Measurements from ENCODE around the gene REG1B.
"Not testable (repeated sequence)": the region's sequence is repeated elsewhere in the genome, so short reads cannot be mapped to it uniquely, and the experiment has no call there.

The REG1B gene

GRCh38 chr2:79083597-79084251 is 4.1 kb downstream of the REG1B start:
- no peak for DNase-seq

- DNase-seq, result no peak
Observed at GRCh38 chr2:79082987-79083386, 4.8 kb downstream of the REG1B start.

DNA sequence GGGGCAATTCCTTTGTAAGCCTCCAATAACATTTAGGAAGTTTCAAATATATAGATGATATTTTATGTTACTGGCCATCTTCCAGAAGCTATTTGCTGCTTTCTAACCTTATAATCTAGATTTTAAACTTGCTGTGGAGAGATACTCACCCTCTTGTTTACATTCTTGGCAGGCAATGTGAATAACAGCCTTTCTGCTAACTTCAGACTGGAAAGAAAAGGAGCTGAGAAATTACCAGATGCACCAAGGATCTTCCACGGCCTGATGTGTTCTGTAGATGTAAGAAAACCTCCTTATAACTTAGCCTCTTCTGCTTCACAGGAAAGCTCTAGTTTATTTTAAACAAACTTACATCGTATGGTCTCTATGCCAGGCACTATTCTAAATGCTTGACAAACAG is 16.7 kb downstream of the REG1B start:
- no peak for DNase-seq

- DNase-seq, result no peak
Observed at GRCh38 chr2:79065201-79065600, 22.6 kb downstream of the REG1B start.

GRCh38 chr2:79054769-79055168 is 33.0 kb downstream of the REG1B start:
- DNase-seq, result not testable (repeated sequence)

DNA sequence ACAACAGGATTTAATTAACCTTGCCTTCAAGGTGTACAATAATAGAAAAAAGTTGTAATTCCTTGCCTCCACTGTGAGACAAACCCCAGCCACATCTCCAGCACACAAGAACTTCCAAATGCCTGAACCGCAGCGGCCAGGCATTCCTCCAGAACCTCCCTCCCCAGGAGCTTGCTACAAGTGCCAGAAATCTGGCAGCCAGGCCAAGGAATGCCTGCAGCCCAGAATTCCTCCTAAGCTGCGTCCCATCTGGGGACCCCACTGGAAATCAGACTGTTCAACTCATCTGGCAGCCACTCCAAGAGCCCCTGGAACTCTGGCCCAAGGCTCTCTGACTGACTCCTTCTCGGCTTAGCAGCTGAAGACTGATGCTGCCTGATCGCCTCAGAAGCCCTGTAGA is 34.3 kb downstream of the REG1B start:
- not testable (repeated sequence) for DNase-seq

DNA sequence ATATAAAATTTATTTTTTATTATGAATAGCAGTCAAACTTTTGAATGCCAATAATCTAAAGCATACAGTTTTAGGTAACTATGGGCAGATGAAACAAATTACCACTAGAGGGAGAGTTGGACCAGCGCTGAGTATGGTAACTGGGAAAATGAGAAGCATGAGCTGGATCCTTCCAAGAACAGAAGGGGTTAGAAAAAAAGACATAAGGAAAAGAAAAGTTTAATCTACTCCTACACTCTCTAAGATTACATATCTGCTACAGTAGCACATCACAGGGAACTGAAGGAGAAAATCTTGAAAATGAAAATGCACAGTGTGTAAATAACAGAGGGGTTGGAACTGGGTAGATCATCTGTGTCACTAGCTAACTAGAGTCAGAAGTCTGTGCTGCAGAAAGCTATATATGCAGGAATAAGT is 46.8 kb downstream of the REG1B start:
- DNase-seq, result no peak

GRCh38 chr2:79039944-79040343 is 47.8 kb downstream of the REG1B start:
- no peak for DNase-seq

Measured in NCI-H146 (cell line).